HG03442 (cell line): ENCODE measurements around the gene RAD23A.

Source experiments
- ATAC-seq: cut with Tn5 transposase; IDR thresholded peaks from one replicate; pipeline ENCODE4 v1.9.1; 2021; ENCODE audit warnings: mild to moderate bottlenecking, moderate library complexity; ENCODE audit not compliant: unreplicated experiment

The RAD23A gene

DNA sequence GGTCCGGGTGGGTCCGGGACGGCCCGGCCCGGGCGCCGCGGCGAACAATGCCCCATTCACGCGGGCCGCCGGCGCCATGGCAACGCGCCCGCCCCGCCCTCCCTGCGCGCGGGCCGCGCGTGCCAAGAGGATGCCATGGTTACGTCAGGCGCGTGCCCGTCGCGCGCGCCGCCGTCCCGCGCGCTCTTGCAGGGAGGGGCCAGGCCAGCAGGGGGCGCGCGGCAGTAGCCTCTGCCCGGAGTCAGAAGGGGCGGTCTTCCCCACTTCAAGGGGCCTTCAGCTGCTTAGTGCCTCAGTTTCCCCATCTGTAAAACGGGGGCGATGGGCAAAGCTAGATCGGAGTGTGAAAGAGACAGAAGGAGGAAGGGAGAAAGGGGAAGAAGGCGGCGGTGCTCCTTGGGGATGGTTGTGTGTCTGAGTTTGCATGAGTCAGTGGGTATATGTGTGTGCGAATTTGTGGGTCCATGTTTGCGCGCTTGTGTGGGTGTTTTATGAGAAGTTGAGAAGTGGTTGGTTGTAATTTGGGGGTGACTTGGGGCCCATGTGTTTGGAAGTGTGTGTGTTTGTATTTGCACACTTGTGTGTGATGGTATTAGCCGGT, 38.0 kb downstream of the RAD23A start:
- peak; percentile 55 for ATAC-seq

- no peak for ATAC-seq
These were observed 38.5 kb downstream of the RAD23A start for GRCh38 chr19:12984143-12984627.

DNA sequence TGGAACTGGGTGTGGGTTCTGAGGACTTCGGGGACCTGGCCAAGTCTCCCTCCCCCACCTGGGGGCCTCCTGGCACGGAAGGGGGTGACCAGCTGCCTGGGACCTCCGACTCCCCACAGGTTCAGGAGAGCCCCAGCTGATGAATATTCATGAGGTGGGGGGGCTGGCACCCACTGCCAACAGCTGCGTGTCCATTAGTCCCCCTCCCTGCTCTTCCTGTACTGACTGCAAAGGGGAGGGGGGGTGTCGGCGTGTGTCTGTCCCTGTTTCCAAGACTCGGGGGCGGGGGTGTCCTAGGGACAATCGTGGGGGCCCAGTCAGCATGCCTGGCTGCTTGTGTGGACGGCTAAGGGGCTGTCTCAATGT, 39.0 kb downstream of the RAD23A start:
- no peak for ATAC-seq

- ATAC-seq = no peak
These were observed 39.6 kb downstream of the RAD23A start for GRCh38 chr19:12985049-12985776.

DNA sequence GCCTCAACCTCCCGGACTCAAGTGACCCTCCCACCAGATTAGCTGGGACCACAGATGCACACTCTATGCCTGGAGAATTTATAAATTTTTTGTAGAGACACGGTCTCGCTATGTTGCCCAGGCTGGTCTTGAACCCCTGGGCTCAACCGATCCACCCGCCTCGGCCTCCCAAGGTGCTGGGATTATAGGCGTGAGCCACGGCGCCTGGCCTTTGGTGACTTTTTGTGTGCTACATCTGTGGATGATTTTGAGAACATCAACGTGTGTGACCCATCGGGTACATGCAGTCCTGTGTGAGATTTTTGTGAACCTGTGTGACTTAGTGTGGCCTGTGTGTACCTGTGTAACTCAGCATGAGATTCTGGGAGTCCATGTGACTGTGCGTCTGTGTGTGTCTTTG, 41.1 kb downstream of the RAD23A start:
- ATAC-seq = no peak

- no peak for ATAC-seq
These were observed 41.5 kb downstream of the RAD23A start for GRCh38 chr19:12987190-12987589.

GRCh38 chr19:12987781-12988180, 42.1 kb downstream of the RAD23A start:
- ATAC-seq = no peak

DNA sequence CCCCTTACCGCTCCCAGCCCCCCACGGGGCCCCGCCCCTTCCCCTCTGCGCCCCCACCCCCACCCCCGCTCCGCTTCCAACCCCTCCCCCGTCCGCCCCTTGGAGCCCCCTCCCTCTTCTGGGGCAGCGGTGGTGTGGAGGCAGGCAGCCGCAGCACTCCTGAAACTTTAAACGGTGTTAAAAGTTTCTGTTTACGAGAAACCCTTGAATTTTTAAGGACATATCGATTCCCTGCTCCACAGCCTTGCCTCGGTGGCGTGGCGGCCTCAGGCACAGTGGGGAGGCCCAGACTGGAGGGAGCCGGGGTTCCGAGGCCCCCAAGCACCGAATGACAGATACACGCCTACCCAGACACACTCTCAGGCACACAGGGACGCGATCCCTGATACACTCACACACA, 44.8 kb downstream of the RAD23A start:
- ATAC-seq = no peak

- ATAC-seq = no peak
These were observed 45.2 kb downstream of the RAD23A start for GRCh38 chr19:12990853-12991252.

GRCh38 chr19:12991296-12991695, 45.6 kb downstream of the RAD23A start:
- ATAC-seq = no peak

GRCh38 chr19:12992729-12993128, 47.1 kb downstream of the RAD23A start:
- ATAC-seq = no peak

DNA sequence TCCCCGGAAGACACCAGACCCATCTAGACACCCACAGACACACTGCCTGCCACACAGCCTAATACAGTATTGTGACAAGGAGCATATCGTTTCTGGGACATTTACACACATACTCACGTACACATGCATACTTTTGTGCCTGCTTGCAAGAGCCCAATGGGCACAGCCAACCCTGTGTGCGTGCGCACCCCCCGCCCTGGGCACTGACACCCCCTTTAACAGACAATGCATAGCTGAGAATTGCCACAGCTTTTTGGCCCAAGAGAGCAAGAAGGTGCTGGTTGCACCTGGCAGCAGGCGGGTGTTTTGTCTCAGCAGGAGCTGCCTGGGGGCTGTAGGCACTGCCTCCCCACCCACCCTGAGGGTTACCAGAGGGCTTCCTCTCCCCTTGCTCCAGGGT, 47.9 kb downstream of the RAD23A start:
- no peak for ATAC-seq

GRCh38 chr19:12994701-12995595, 49.3 kb downstream of the RAD23A start, which contains the start of gene NFIX:
TSS of gene NFIX (plus strand) at chr19:12995475. CDS start at chr19:12995838, 363 bp downstream.
- ATAC-seq = no peak

GRCh38 chr19:12995596-12996405, 50.1 kb downstream of the RAD23A start:
- no peak for ATAC-seq

- no peak for ATAC-seq
These were observed 50.9 kb downstream of the RAD23A start for GRCh38 chr19:12996406-12997094.

DNA sequence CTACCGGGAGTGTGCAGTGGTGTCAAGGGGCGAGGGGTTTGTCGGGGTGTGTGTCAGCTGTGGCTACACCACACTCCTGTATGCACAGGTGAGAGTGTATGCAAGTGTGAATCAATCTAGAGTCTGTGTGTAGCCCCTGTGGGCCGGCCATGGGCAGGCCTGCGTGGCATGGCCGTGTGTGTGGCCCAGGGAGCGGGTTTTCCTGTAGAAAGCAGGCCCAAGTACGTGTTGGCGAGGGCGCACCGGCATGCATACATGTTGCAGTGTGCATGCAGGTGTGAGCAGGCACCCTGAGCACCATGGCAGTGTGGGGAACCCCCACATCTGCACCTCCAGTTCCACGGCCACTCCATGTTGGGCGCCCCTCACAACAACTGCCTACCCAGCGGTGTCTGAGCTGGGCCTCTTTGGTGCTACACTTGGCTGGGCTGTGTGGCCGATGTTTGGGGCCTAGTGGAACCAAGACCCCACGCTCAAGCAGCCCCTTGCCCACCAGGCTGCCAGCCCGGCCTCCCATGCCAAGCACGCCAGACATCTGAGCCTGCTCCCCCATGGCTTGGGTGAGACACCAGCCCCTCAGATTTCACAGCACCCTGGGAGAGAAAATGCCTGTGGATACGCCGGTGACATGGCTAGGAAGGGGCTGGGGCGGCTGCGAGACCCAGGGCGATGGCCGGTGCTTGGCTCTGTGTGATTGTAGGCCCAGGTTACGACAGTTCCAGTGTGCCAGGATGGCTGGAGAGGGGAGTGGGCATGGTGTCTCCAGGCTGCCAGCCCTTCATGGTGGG, 51.7 kb downstream of the RAD23A start:
- ATAC-seq = no peak

DNA sequence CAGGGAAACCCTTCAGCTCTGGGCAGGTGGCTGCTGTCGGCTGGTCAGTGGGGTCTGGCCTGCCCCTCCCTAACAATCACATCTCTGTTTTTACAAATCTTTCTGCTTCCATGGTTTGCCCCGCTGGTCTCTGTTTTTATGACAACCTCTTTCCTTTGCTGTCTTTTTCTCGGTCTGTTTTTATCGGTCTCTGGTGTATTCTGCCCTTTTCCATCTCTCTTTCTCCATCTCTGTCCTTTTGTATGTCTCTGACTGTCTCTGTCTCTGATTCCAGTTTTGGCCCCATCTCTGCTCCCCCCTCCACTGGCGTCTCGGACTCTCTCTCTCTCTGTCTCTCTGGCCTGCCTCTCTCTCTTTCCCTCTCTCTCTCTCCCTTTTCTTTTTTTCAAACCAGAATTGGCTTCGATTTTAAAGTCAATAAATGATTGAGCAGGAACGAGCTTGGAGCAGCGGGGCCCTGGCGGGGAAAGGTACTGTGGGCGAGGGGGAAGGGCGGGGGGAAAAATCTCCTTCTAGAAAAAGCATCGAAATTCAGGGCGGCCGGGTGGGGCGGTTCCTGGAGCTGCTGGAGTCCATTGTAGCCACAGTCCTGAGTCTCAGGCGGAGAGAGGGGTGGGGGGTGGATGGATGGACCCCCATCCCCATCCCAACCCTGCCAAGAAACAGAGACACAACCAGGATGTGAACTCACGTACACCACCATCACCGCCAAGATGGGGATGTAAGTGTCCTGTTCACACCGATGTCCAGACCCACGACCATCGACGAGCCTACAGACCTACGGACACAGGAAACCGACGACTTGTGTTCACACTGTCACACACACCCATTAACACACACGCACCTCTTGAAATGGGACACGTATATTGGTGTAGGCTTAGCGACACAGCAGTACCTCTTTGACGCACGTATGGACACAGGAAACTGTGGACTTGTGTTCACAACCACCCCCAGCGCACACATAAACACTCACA, 52.6 kb downstream of the RAD23A start:
- ATAC-seq = no peak

DNA sequence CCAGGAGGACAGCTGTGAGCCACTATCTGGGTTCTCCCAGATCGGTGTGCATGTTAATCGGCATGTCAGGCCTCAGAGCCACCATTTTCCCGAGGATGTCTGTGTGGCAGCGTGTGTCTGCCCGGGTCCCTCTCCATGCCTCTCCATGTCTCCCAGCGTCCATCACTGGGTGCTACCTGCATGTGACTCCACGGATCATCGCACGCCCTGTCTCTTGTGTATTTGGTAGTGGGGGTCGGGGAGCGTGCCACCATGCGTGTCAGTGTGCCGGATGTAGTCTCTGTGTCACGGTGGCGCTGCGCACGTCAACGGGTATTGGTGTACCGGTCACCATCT, 55.5 kb downstream of the RAD23A start:
- no peak for ATAC-seq
